Gastrocnemius medialis (tissue), 4 donors: Measurements from ENCODE around the gene PSMB3. TPM values are rescaled to one million over a fixed set of nuclear protein-coding genes. Genes with fewer than 3 reads are reported as not detected.

ENCODE experiments used
- ATAC-seq, 2 donors: fragments of 150-250 bp; one replicate each; pipeline ENCODE4 v1.9.1; 2016
- DNase-seq, 2 donors: peaks; one replicate each; pipeline ENCODE4 v3.0.0-alpha.2; 2019
- H3K27ac ChIP-seq, 4 donors: fragments of 200-600 bp; sonication (generic); 1 replicate in 1 of 4; 2 replicates in 3 of 4; pipeline ENCODE4 v1.5.1; 2016 to 2018; ENCODE audit warnings: mild to moderate bottlenecking in 2 of 4, moderate library complexity in 1 of 4
- H3K27me3 ChIP-seq, 3 donors: fragments of 200-600 bp; sonication (generic) in 2 of 3; 1 replicate in 1 of 3; 2 replicates in 2 of 3; pipeline versions ENCODE4 v1.5.1 to v1.6.0; 2016 to 2019; ENCODE audit warnings: mild to moderate bottlenecking in 1 of 3, moderate library complexity in 1 of 3
- H3K36me3 ChIP-seq, 2 donors: fragments of 200-600 bp; sonication (generic) in 1 of 2; one replicate each; pipeline ENCODE4 v1.5.1; 2017 to 2018
- H3K4me1 ChIP-seq, 2 donors: fragments of 200-600 bp; sonication (generic) in 1 of 2; one replicate each; pipeline ENCODE4 v1.5.1; 2016 to 2017; ENCODE audit warnings: mild to moderate bottlenecking in 2 of 2
- H3K4me3 ChIP-seq, 4 donors: fragments of 200-600 bp; sonication (generic) in 3 of 4; 1 replicate in 1 of 4; 2 replicates in 3 of 4; pipeline ENCODE4 v1.5.1; 2016 to 2019; ENCODE audit warnings: mild to moderate bottlenecking in 2 of 4
- H3K9me3 ChIP-seq, 3 donors: fragments of 200-600 bp; sonication (generic) in 2 of 3; 1 replicate in 1 of 3; 2 replicates in 2 of 3; pipeline ENCODE4 v1.5.1; 2016 to 2019
- POLR2A ChIP-seq, 2 donors: fragments of 450-650 bp; IDR thresholded peaks; one replicate each; pipeline ENCODE4 v1.6.1; 2017; ENCODE audit warnings: antibody characterized with exemption in 2 of 2, mild to moderate bottlenecking in 2 of 2, moderate library complexity in 2 of 2
- in situ Hi-C, 4 donors: fragments of 200-750 bp; cut with MboI; loops; one replicate each; pipeline versions ENCODE4 v1.15.0 to v1.8.0; 2017; ENCODE audit warnings: low sequenced_read_pairs in 4 of 4
- intact Hi-C: fragments of 100-400 bp; cut with DNase I; formaldehyde crosslinking; loops from one replicate; pipeline ENCODE4 v1.15.1; 2023; ENCODE audit warnings: low total_unique reads
- total RNA-seq, 4 donors: library from RNA; depleted of rRNA; stranded (reverse); fragments of >200 nt; gene quantifications; one replicate each; pipeline versions ENCODE4 v1.1.0 to v1.2.3, GENCODE V29; 2016
- TF ChIP-seq, protein P1 (sequence below), 5 experiments: fragments of 450-650 bp in 3 of 5; fragments of 200-600 bp in 2 of 5; sonication (generic) in 2 of 5; IDR thresholded peaks in 4 of 5; conservative IDR thresholded peaks in 1 of 5; 1 replicate in 4 of 5; 2 replicates in 1 of 5; pipeline ENCODE4 v1.5.1; 2016 to 2019; ENCODE audit warnings: antibody characterized with exemption in 5 of 5, mild to moderate bottlenecking in 3 of 5, moderate library complexity in 3 of 5

The PSMB3 gene
- total RNA-seq, 4 donors from 2014 or later = 211 to 334 (median 280) TPM

DNA sequence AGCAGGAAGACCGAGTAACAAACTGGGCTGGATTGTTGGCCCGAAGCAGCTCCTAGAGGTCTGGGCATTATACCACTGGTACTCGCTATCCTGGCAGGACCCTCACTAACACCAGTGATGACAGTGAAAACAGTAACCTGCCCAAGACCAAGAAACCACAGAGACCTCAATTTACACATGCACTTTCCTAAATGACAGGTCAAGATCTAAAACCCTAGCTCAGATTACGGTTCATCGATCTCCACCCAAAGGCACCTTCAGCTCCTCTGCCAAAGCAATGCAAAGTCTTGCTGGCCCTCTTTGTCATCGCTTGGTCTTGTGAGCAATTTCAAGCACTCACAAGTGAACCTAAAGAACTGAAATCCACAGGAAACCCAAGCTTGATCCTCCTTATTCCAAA, 45.3 kb downstream of the PSMB3 start:
- DNase-seq = no peak
- TF ChIP-seq, protein P1, sequence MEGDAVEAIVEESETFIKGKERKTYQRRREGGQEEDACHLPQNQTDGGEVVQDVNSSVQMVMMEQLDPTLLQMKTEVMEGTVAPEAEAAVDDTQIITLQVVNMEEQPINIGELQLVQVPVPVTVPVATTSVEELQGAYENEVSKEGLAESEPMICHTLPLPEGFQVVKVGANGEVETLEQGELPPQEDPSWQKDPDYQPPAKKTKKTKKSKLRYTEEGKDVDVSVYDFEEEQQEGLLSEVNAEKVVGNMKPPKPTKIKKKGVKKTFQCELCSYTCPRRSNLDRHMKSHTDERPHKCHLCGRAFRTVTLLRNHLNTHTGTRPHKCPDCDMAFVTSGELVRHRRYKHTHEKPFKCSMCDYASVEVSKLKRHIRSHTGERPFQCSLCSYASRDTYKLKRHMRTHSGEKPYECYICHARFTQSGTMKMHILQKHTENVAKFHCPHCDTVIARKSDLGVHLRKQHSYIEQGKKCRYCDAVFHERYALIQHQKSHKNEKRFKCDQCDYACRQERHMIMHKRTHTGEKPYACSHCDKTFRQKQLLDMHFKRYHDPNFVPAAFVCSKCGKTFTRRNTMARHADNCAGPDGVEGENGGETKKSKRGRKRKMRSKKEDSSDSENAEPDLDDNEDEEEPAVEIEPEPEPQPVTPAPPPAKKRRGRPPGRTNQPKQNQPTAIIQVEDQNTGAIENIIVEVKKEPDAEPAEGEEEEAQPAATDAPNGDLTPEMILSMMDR (IDR thresholded peaks at IDR 0.05 in 4 of 5, conservative IDR thresholded peaks at IDR 0.05 in 1 of 5) = no peak
- TF ChIP-seq POLR2A (IDR thresholded peaks at IDR 0.05) = no peak
- no peak for ATAC-seq
- intact Hi-C loops = loop anchor here (5.0 kb wide), 1 partner anchor 91 kb away; the partner anchor contains the start of gene MLLT6
- H3K9me3 ChIP-seq = no peaks in the 10 kb centered on the region
- peaks cover 34 to 37% of the 10 kb centered on the region in 2 donors for H3K4me1 ChIP-seq
- peak overlapping the region; percentile 27 to 96 (median 84) for H3K4me3 ChIP-seq
- in situ Hi-C loops = no loop called here
- peak overlapping the region; percentile 94 to 100 (median 100) for H3K27ac ChIP-seq
- H3K27me3 ChIP-seq = no peaks in the 10 kb centered on the region
- H3K36me3 ChIP-seq = peaks cover 0 to 19% of the 10 kb centered on the region in 2 donors

DNA sequence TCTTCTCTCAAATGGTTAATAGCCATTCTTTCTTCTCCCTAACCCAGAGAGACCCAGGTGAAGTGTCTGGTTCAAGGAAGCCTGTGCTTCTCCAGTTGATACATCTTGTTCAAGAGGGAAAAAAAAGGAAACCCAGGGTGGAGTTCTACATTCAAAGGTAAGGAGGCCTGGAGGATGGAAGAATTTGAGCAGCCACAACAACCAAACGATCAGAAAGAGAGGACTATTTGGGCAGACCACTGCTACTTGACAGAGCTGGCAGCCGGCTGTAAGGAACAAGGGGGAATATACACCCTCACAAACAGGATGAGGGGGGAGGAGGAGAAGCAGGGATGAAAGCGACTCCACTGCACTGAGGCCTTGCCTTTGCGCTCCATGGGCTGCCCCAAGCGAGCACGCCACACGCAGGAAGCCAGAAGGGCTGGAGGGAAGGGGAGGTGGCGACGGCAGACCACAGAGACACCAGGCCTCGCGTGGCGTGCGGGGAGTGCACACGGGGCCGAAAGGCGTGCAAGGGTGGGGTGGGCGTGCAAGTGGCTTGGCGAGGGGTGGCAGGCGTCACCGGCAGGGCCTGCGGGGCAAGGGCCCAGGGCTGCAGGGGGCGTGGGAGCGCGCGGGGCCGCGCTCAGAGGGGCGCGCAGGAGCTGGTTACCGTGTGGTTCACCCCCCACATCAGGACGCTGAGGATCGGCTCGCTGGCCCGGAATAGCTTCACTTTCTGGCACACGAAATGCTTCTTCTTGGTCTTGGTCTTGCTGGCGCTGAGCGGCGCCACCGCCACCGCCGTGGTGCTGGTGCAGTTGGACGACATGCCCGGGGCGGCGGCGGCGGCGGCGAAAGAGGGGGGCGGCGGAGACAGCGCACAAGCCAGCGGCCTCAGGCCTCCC, 46.3 kb downstream of the PSMB3 start:
- Histone ChIP-seq H3K4me1 (peaks cover 34 to 37% of the 10 kb centered on the region in 2 donors), H3K27me3 (no peaks in the 10 kb centered on the region), H3K9me3 (no peaks in the 10 kb centered on the region), H3K27ac (peak overlapping the region; percentile 94 to 100 (median 100)), H3K36me3 (peaks cover 0 to 29% of the 10 kb centered on the region in 2 donors), H3K4me3 (peak overlapping the region; percentile 66 to 96 (median 84))
- TF ChIP-seq POLR2A (IDR thresholded peaks at IDR 0.05) = peak in 1 of 2 donors; percentile 34
- TF ChIP-seq, protein P1 (IDR thresholded peaks at IDR 0.05 in 4 of 5, conservative IDR thresholded peaks at IDR 0.05 in 1 of 5) = no peak
- ATAC-seq (peak; percentile 51 to 57), DNase-seq (peak in 1 of 2 donors; percentile 13)
- intact Hi-C loops = loop anchor here (1.0 to 5.0 kb wide), 5 partner anchors 26 to 92 kb away; partner anchors contain the start of genes CWC25, MLLT6, PSMB3 and RPL23
- in situ Hi-C loops = no loop called here

DNA sequence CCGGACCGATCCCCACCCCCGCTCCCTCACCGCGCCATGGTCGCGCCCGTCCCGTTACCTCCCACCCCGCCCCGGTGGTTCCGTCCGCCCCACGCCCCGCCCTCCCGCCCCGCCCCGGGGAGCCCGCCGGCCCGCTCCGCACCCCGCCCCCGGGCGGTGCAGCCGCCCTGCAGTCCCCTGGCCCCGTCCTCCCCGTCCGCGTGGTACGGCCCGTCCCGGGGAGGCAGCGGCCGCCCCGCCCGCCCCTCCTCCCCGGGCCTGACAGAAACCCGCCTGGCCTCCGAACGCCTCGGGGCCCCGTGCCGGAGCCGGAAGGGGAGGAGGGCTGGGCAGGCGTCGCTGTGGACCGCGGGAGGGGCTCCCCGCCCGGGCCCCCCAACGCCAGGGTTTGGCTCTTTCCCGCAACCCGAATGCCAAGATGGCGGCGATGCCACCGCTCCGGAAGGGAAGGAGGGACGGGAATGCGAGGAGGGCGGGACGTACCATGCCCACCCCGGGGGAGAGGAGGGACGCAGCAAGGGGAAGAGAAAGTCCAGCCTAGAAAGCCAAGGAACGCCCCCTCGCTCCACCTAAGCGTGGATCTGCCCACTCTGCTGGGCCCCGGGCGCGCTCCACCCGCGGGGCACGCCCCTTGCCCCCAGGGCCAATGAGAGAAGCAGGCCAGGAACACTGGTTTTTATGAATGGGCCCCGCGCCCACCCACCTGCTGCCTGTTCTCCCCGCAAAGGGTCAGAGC, 47.1 kb downstream of the PSMB3 start, which contains the start of gene PIP4K2B:
PIP4K2B (minus strand) TSS at position 56 of the 736 bp plus-strand sequence. CDS start 132 bp downstream, outside the sequence.
- peak; percentile 47 to 51 for TF ChIP-seq POLR2A (IDR thresholded peaks at IDR 0.05)
- TF ChIP-seq, protein P1 (IDR thresholded peaks at IDR 0.05 in 4 of 5, conservative IDR thresholded peaks at IDR 0.05 in 1 of 5) = no peak
- DNase-seq (peak; percentile 92 to 97), ATAC-seq (peak; percentile 91 to 92)
- Histone ChIP-seq H3K4me3 (peak within 1 kb of the TSS; percentile 83 to 96 (median 88)), H3K4me1 (peaks cover 34 to 37% of the 10 kb centered on the region in 2 donors), H3K9me3 (no peaks in the 10 kb centered on the region), H3K27me3 (no peaks in the 10 kb centered on the region), H3K36me3 (peaks cover 0 to 38% of the 10 kb centered on the region in 2 donors), H3K27ac (peak within 1 kb of the TSS; percentile 94 to 100 (median 100))
- intact Hi-C loops (loop anchor here (1.0 to 5.0 kb wide), 5 partner anchors 26 to 92 kb away; partner anchors contain the start of genes CWC25, MLLT6, PSMB3 and RPL23), in situ Hi-C loops (loop anchor here in 1 of 4 donors (10.0 kb wide), 1 partner anchor 45 kb away; the partner anchor contains the start of gene PSMB3)

DNA sequence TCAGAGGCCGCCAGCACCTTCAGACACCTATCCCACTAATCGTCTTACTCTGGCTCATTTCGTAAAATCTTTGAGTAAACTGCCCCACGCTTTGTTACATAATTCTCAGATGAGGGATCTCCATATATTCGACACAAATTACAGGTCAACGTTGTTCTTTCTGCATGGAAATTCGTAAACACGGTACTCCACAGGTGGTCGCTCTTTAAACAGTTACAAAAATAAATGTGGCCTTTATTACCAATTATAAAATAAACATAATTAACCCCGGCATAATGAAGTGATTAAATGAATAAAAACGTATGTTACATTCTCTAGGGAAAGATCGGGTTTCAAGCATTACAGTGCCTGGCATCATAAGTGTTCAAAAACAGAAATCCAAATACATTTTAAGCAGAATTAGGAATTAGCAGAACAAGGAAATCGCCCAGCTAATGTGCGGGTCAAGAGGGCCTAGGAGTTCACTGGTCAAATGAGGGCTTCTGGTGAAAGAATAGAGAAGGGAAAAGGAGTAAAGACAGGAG, 47.8 kb downstream of the PSMB3 start:
- no peak for ATAC-seq
- in situ Hi-C loops = loop anchor here in 1 of 4 donors (10.0 kb wide), 1 partner anchor 45 kb away; the partner anchor contains the start of gene PSMB3
- no peak for DNase-seq

More for the DNA sequence above, 47.8 kb downstream of the PSMB3 start:
- peaks cover 34 to 37% of the 10 kb centered on the region in 2 donors for H3K4me1 ChIP-seq
- no peaks in the 10 kb centered on the region for H3K27me3 ChIP-seq
- intact Hi-C loops = no loop called here
- H3K27ac ChIP-seq = peak overlapping the region; percentile 94 to 100 (median 100)
- no peaks in the 10 kb centered on the region for H3K9me3 ChIP-seq
- TF ChIP-seq POLR2A (IDR thresholded peaks at IDR 0.05) = no peak
- TF ChIP-seq, protein P1 (IDR thresholded peaks at IDR 0.05 in 4 of 5, conservative IDR thresholded peaks at IDR 0.05 in 1 of 5) = no peak
- peak overlapping the region; percentile 83 to 96 (median 88) for H3K4me3 ChIP-seq
- H3K36me3 ChIP-seq = peaks cover 2 to 44% of the 10 kb centered on the region in 2 donors
